GM12891 (cell line): ENCODE measurements around the gene TP73.

Source experiments
- POLR2A ChIP-seq: IDR thresholded peaks from 2 replicates; pipeline ENCODE4 v1.6.1; 2011; ENCODE audit warnings: low read depth, low read length, control low read depth
- POLR2AphosphoS5 ChIP-seq: IDR thresholded peaks from 2 replicates; pipeline ENCODE4 v1.6.1; 2011; ENCODE audit warnings: low read depth, low read length, control low read depth
- POU2F2 ChIP-seq: IDR thresholded peaks from 2 replicates; pipeline ENCODE4 v1.6.1; 2011; ENCODE audit warnings: low read depth, mild to moderate bottlenecking, control low read depth, low read length, moderate library complexity
- SPI1 ChIP-seq: IDR thresholded peaks from 2 replicates; pipeline ENCODE4 v1.6.1; 2011; ENCODE audit warnings: low read depth, low read length, control low read depth
- TAF1 ChIP-seq: IDR thresholded peaks from 2 replicates; pipeline ENCODE4 v1.6.1; 2011; ENCODE audit warnings: low read depth, low read length, control low read depth

- TF ChIP-seq POLR2A (no peak), POLR2AphosphoS5 (no peak), TAF1 (no peak), SPI1 (no peak), POU2F2 (no peak)
Measured at GRCh38 chr1:3706651-3707297, 54.5 kb downstream of the TP73 start.
